ENCODE results near the gene RPN1.

The RPN1 gene

GRCh38 chr3:128647307-128647706, 3.3 kb downstream of the RPN1 start:
- H3K36me3 ChIP-seq (ENCODE audit: control insufficient read depth, insufficient read depth, low read length, severe bottlenecking): peaks cover 25% of the 10 kb centered on the region
- peaks cover 16% of the 10 kb centered on the region for H3K4me1 ChIP-seq (ENCODE audit: control insufficient read depth, insufficient read depth, low read length)
- DNase-seq (ENCODE audit: low read depth): no peak
- no peak overlapping the region for H3K4me3 ChIP-seq (ENCODE audit: low read length)
- no peaks in the 10 kb centered on the region for H3K9me3 ChIP-seq (ENCODE audit: control insufficient read depth, low read length)
- no peaks in the 10 kb centered on the region for H3K27me3 ChIP-seq (replicated peaks; ENCODE audit: control insufficient read depth, insufficient read depth, low read length)
- H3K9ac ChIP-seq (ENCODE audit: low read length): no peak overlapping the region

GRCh38 chr3:128634075-128634611, 16.5 kb downstream of the RPN1 start:
- peaks cover 58% of the 10 kb centered on the region for H3K36me3 ChIP-seq (ENCODE audit: control insufficient read depth, insufficient read depth, low read length, severe bottlenecking)

GRCh38 chr3:128632301-128632700, 18.3 kb downstream of the RPN1 start:
- DNase-seq (ENCODE audit: low read depth): no peak
- Histone ChIP-seq H3K4me3 (ENCODE audit: low read length) (no peak overlapping the region), H3K9ac (ENCODE audit: low read length) (peak overlapping the region; percentile 34), H3K4me1 (ENCODE audit: control insufficient read depth, insufficient read depth, low read length) (peaks cover 15% of the 10 kb centered on the region), H3K9me3 (ENCODE audit: control insufficient read depth, low read length) (no peaks in the 10 kb centered on the region), H3K27me3 (replicated peaks; ENCODE audit: control insufficient read depth, insufficient read depth, low read length) (no peaks in the 10 kb centered on the region), H3K36me3 (ENCODE audit: control insufficient read depth, insufficient read depth, low read length, severe bottlenecking) (peaks cover 64% of the 10 kb centered on the region)

More at GRCh38 chr3:128634075-128634611, 16.5 kb downstream of the RPN1 start:
- DNase-seq (ENCODE audit: low read depth): no peak
- no peak overlapping the region for H3K4me3 ChIP-seq (ENCODE audit: low read length)
- H3K4me1 ChIP-seq (ENCODE audit: control insufficient read depth, insufficient read depth, low read length): peaks cover 15% of the 10 kb centered on the region
- H3K9ac ChIP-seq (ENCODE audit: low read length): no peak overlapping the region
- no peaks in the 10 kb centered on the region for H3K27me3 ChIP-seq (replicated peaks; ENCODE audit: control insufficient read depth, insufficient read depth, low read length)
- no peaks in the 10 kb centered on the region for H3K9me3 ChIP-seq (ENCODE audit: control insufficient read depth, low read length)

- Histone ChIP-seq H3K4me3 (ENCODE audit: low read length) (no peak overlapping the region), H3K36me3 (ENCODE audit: control insufficient read depth, insufficient read depth, low read length, severe bottlenecking) (peaks cover 69% of the 10 kb centered on the region), H3K4me1 (ENCODE audit: control insufficient read depth, insufficient read depth, low read length) (peaks cover 24% of the 10 kb centered on the region), H3K9me3 (ENCODE audit: control insufficient read depth, low read length) (no peaks in the 10 kb centered on the region), H3K9ac (ENCODE audit: low read length) (no peak overlapping the region), H3K27me3 (replicated peaks; ENCODE audit: control insufficient read depth, insufficient read depth, low read length) (no peaks in the 10 kb centered on the region)
- no peak for DNase-seq (ENCODE audit: low read depth)
These were observed 20.7 kb downstream of the RPN1 start for GRCh38 chr3:128629936-128630335.

DNA sequence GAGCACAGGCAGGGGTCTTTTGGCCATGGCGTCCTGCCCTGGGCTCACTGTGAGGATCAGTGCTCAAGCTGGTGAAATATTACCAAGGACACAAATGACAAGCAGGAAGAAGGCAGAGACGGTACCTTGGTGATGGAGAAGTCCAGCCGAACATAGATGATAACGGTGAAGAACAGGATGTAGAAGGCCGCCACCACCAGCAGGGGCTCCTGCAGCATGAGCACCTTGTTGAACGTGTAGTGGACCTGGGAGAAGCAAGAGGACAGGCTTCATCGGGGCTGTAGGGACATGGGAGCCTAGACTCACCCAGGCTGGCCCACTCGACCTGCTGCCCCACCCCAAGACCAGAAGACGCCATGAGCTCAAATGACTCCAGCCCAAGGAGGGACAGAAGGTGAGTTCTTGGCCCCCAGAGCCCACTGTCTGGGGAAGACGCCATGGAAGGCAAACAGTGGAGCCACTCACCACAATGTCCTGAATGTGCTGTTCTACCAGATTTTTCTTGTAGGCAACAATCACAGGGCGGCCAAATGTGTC, 25.1 kb downstream of the RPN1 start:
- Histone ChIP-seq H3K36me3 (ENCODE audit: control insufficient read depth, insufficient read depth, low read length, severe bottlenecking) (peaks cover 94% of the 10 kb centered on the region), H3K4me3 (ENCODE audit: low read length) (no peak overlapping the region), H3K9me3 (ENCODE audit: control insufficient read depth, low read length) (no peaks in the 10 kb centered on the region), H3K27me3 (replicated peaks; ENCODE audit: control insufficient read depth, insufficient read depth, low read length) (no peaks in the 10 kb centered on the region), H3K9ac (ENCODE audit: low read length) (no peak overlapping the region), H3K4me1 (ENCODE audit: control insufficient read depth, insufficient read depth, low read length) (peaks cover 17% of the 10 kb centered on the region)
- DNase-seq (ENCODE audit: low read depth): no peak

DNA sequence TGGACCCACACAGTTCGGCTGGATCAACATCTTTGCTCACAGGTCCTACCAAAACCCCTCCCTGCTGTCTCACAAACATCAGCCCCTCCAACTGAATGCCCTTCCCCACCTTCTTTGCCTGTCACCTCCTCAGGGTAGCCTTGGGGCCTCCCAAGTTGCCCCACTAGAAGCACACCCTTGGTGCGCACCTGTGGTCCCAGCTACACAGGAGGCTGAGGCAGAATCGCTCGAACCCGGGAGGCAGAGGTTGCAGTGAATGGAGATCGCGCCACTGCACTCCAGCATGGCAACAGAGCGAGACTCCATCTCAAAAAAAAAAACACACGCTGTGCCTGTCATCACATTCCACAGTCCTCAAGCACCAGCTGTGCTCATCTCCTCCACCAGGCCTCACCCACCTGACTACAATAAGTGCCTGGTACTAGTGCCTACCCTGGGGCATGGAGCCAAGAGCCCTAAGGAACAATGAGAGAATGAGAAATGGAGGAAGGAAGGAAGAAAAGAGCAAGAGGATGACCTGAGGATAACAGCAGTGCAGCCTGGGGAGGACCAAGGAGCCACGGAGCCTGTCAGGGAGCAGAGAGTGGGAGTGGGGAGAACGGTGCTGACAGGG, 26.0 kb downstream of the RPN1 start:
- no peak for DNase-seq (ENCODE audit: low read depth)
- Histone ChIP-seq H3K27me3 (replicated peaks; ENCODE audit: control insufficient read depth, insufficient read depth, low read length) (no peaks in the 10 kb centered on the region), H3K4me3 (ENCODE audit: low read length) (no peak overlapping the region), H3K9ac (ENCODE audit: low read length) (no peak overlapping the region), H3K36me3 (ENCODE audit: control insufficient read depth, insufficient read depth, low read length, severe bottlenecking) (peaks cover 94% of the 10 kb centered on the region), H3K4me1 (ENCODE audit: control insufficient read depth, insufficient read depth, low read length) (peaks cover 21% of the 10 kb centered on the region), H3K9me3 (ENCODE audit: control insufficient read depth, low read length) (no peaks in the 10 kb centered on the region)

DNA sequence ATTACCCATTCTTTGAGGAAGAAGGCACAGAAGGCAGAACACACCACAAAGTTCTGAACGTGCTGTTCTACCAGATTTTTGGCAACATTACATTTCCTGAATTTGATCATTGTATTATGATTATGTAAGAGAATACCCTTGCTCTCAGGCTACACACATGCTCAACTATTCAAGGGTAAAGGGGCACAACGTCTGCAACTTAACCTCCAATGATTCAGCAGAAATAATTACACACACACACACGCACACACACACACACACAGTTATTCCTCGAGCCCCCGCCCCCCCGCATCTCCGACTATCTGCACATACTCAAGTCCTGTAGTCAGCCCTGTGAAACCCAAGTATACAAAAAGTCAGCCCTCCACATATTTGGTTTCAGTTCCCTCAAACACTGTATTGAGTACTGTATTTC, 26.8 kb downstream of the RPN1 start:
- H3K27me3 ChIP-seq (replicated peaks; ENCODE audit: control insufficient read depth, insufficient read depth, low read length): no peaks in the 10 kb centered on the region
- H3K9ac ChIP-seq (ENCODE audit: low read length): peak overlapping the region; percentile 43
- no peak overlapping the region for H3K4me3 ChIP-seq (ENCODE audit: low read length)
- H3K4me1 ChIP-seq (ENCODE audit: control insufficient read depth, insufficient read depth, low read length): peaks cover 30% of the 10 kb centered on the region
- H3K9me3 ChIP-seq (ENCODE audit: control insufficient read depth, low read length): no peaks in the 10 kb centered on the region
- DNase-seq (ENCODE audit: low read depth): peak; percentile 30
- H3K36me3 ChIP-seq (ENCODE audit: control insufficient read depth, insufficient read depth, low read length, severe bottlenecking): peaks cover 94% of the 10 kb centered on the region

DNA sequence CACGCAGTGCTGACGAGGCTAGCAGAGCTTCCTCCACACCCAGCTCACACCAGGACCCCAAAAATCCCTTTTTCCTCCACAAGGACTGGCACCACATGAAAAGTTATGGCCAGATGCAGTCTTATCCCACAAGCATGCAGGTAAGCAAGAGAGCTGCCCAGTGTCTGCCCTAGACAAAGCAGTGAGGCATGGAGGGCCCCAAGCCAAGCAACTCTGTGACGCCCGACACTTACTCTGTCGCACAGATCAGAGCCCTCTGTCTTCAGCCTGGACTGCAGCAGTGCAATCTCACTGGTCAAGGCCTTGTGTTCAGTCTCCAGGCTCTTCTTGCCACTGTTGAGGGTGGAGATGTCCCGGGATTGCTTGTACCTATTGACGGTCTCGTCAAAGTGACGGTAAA, 28.7 kb downstream of the RPN1 start:
- no peak for DNase-seq (ENCODE audit: low read depth)
- Histone ChIP-seq H3K36me3 (ENCODE audit: control insufficient read depth, insufficient read depth, low read length, severe bottlenecking) (peaks cover 80% of the 10 kb centered on the region), H3K27me3 (replicated peaks; ENCODE audit: control insufficient read depth, insufficient read depth, low read length) (no peaks in the 10 kb centered on the region), H3K9ac (ENCODE audit: low read length) (no peak overlapping the region), H3K9me3 (ENCODE audit: control insufficient read depth, low read length) (no peaks in the 10 kb centered on the region), H3K4me3 (ENCODE audit: low read length) (no peak overlapping the region), H3K4me1 (ENCODE audit: control insufficient read depth, insufficient read depth, low read length) (peaks cover 42% of the 10 kb centered on the region)

DNA sequence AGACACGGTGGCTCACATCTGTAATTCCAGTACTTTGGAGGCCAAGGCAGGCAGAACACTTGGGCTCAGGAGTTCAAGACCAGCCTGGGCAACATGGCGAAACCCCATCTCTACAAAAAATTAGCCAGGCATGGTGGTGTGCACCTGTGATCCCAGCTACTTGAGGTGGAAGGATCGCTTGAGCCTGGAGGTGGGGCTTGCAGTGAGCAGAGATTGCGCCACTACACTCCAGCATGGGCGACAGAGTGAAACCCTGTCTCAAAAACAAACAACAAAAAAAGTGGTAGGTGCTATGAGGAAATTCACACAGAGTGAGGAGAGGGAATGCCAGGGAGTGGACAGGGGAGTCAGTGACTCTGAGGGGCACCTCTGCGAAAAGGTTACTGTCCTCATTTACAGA, 29.4 kb downstream of the RPN1 start:
- Histone ChIP-seq H3K36me3 (ENCODE audit: control insufficient read depth, insufficient read depth, low read length, severe bottlenecking) (peaks cover 73% of the 10 kb centered on the region), H3K4me3 (ENCODE audit: low read length) (no peak overlapping the region), H3K9me3 (ENCODE audit: control insufficient read depth, low read length) (no peaks in the 10 kb centered on the region), H3K4me1 (ENCODE audit: control insufficient read depth, insufficient read depth, low read length) (peaks cover 39% of the 10 kb centered on the region), H3K9ac (ENCODE audit: low read length) (no peak overlapping the region), H3K27me3 (replicated peaks; ENCODE audit: control insufficient read depth, insufficient read depth, low read length) (no peaks in the 10 kb centered on the region)
- no peak for DNase-seq (ENCODE audit: low read depth)

DNA sequence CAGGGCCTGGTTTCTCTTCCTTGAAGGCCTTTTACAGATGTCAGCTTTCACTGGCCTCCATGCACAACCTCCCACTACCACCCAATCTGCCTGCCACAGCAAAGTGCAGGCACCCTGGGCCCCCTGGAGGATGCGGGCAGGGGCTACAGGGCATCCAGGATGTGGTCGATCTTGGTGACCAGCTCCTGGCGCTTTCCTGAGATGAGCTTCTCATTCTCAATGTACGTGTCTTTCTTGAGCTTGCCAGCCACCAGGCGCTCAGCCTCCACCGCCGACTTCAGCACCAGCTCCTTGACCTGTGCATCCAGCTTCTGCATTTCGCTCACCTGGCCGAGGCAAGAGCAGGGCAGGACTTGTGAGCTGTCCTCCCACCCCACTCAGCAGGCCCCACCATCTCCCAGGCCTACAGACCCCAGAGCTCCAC, 30.3 kb downstream of the RPN1 start:
- Histone ChIP-seq H3K9ac (ENCODE audit: low read length) (no peak overlapping the region), H3K36me3 (ENCODE audit: control insufficient read depth, insufficient read depth, low read length, severe bottlenecking) (peaks cover 64% of the 10 kb centered on the region), H3K27me3 (replicated peaks; ENCODE audit: control insufficient read depth, insufficient read depth, low read length) (no peaks in the 10 kb centered on the region), H3K4me3 (ENCODE audit: low read length) (no peak overlapping the region), H3K9me3 (ENCODE audit: control insufficient read depth, low read length) (no peaks in the 10 kb centered on the region), H3K4me1 (ENCODE audit: control insufficient read depth, insufficient read depth, low read length) (peaks cover 33% of the 10 kb centered on the region)
- no peak for DNase-seq (ENCODE audit: low read depth)

DNA sequence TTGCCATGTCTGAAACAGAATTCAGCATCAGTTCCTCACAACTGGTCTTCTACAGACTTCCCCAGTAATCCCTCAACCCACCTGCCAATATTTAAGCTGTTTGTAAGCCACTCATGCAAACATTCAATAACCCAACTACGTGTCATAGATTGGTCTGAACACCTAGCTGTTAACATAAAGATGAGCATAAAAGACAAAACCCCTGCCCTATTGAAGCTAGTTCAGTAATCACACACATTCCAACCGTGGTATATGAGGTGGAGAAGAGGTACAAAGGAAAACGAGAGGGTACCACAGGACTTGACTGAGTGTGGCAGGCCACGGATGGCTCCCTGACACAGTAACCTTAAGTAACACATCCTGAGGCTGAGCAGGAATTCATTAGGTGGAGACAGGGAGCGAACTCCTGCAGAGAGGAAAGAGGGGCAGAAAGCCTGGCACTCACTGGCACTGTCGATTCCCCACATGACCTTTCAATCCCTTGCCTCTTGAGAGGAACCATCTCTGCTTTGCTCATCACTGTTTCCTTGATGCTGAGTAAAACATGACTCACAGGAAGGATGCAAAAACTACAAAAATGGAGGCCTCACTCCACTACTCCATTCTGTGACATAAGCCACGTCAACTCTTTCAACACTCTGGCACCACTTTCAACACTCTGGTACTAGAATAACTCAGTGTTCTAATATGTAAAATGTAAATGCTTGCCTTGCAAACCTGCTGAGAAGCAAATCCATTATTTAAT, 31.3 kb downstream of the RPN1 start:
- Histone ChIP-seq H3K9ac (ENCODE audit: low read length) (peak overlapping the region; percentile 92), H3K27me3 (replicated peaks; ENCODE audit: control insufficient read depth, insufficient read depth, low read length) (no peaks in the 10 kb centered on the region), H3K36me3 (ENCODE audit: control insufficient read depth, insufficient read depth, low read length, severe bottlenecking) (peaks cover 54% of the 10 kb centered on the region), H3K4me1 (ENCODE audit: control insufficient read depth, insufficient read depth, low read length) (peaks cover 33% of the 10 kb centered on the region), H3K4me3 (ENCODE audit: low read length) (peak overlapping the region; percentile 85), H3K9me3 (ENCODE audit: control insufficient read depth, low read length) (no peaks in the 10 kb centered on the region)
- DNase-seq (ENCODE audit: low read depth): peak; percentile 56

Measured in adipocyte (in vitro differentiated cells).